AG04450 (cell line): Measurements from ENCODE around the gene PEX14. TPM values are rescaled to one million over a fixed set of nuclear protein-coding genes. Genes with fewer than 3 reads are reported as not detected.

Source experiments
- CTCF ChIA-PET: fragments of 300-600, 350-600 bp; formaldehyde crosslinking; extraction: SDS; loops from one replicate; lab custom pipeline; 2022; ENCODE audit warnings: antibody characterized with exemption, inconsistent platforms; lab: Charles Lee
- POLR2A ChIA-PET: fragments of 350-600 bp; formaldehyde crosslinking; extraction: SDS; loops from one replicate; lab custom pipeline; 2021; ENCODE audit warnings: antibody characterized with exemption, inconsistent platforms; lab: Yijun Ruan, JAX
- DNase-seq: peaks from one replicate; pipeline ENCODE4 v3.0.0-alpha.2; 2011; ENCODE audit warnings: low read depth, low spot score
- H3K27ac ChIP-seq: one replicate; pipeline ENCODE4 v1.5.1; 2012; ENCODE audit warnings: low read depth, low read length, control low read depth
- H3K27me3 ChIP-seq: one replicate; pipeline ENCODE4 v1.6.0; 2012; ENCODE audit warnings: low read length; ENCODE audit not compliant: control insufficient read depth, insufficient read depth
- H3K4me3 ChIP-seq: 2 replicates; pipeline ENCODE4 v1.5.1; 2011; ENCODE audit warnings: mild to moderate bottlenecking, low read depth, low read length, control low read depth
- H3K9me3 ChIP-seq: 2 replicates; pipeline ENCODE4 v1.5.1; 2012; ENCODE audit warnings: low read length; ENCODE audit not compliant: control insufficient read depth, insufficient read depth
- polyA plus RNA-seq: library from polyadenylated mRNA; depleted of rRNA; stranded (reverse); fragments of >200 nt; gene quantifications from 2 replicates; pipeline ENCODE4 v1.2.3, GENCODE V29; 2011
- TF ChIP-seq, protein P1 (sequence below): IDR thresholded peaks from 2 replicates; pipeline ENCODE4 v1.5.1; 2011; ENCODE audit warnings: low read depth, low read length, control low read depth, inconsistent platforms

PEX14 gene
- polyA plus RNA-seq, 1 experiment, result 6.6 TPM

DNA sequence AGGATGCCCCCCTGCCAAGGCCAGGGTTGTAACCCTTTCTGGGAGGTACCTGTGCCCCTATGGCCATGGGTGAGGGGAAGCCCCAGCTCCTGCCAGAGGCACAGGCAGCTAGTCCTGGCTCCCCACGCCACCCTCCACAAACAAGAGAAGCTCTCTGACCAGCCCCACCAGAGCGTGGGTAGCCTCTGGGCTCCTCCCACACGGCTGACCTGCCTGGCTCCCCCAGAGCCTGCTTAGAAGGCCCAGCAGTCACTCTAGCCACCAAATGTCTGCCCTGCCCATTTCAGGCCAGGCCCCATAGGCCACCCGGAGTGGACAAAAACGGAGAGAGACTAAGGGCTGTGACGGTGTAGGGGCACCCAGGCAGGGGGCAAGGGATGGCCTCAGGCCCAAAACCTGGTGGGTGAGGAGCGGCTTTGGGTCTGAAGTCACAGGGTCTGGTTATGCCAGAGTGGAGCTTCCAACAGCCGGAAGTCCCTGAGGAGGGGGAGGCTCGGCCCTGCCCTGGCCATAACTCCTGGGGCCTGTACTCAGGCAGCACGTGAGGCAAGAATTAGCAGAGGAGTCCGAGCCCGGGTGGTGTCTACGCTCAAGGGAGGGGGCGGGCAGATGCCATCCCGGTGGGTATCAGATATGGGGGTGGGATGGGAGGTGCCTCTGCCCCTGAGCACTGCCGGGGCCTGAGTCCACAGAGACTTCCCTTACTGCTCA, 166.2 kb downstream of the PEX14 start:
- Histone ChIP-seq H3K27ac (no peak overlapping the region), H3K9me3 (peaks cover 11% of the 10 kb centered on the region; the same call in 1 of the 2 replicates), H3K4me3 (no peak overlapping the region), H3K27me3 (peaks cover 8% of the 10 kb centered on the region)
- TF ChIP-seq, protein P1, sequence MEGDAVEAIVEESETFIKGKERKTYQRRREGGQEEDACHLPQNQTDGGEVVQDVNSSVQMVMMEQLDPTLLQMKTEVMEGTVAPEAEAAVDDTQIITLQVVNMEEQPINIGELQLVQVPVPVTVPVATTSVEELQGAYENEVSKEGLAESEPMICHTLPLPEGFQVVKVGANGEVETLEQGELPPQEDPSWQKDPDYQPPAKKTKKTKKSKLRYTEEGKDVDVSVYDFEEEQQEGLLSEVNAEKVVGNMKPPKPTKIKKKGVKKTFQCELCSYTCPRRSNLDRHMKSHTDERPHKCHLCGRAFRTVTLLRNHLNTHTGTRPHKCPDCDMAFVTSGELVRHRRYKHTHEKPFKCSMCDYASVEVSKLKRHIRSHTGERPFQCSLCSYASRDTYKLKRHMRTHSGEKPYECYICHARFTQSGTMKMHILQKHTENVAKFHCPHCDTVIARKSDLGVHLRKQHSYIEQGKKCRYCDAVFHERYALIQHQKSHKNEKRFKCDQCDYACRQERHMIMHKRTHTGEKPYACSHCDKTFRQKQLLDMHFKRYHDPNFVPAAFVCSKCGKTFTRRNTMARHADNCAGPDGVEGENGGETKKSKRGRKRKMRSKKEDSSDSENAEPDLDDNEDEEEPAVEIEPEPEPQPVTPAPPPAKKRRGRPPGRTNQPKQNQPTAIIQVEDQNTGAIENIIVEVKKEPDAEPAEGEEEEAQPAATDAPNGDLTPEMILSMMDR, result no peak
- CTCF ChIA-PET, result no interaction called here
- POLR2A ChIA-PET, result no interaction called here
- DNase-seq, result no peak

- ChIA-PET CTCF (no interaction called here), POLR2A (no interaction called here)
- DNase-seq, result no peak
- Histone ChIP-seq H3K27me3 (peaks cover 8% of the 10 kb centered on the region), H3K9me3 (peaks cover 11% of the 10 kb centered on the region; the same call in 1 of the 2 replicates), H3K27ac (no peak overlapping the region), H3K4me3 (no peak overlapping the region)
- TF ChIP-seq, protein P1, result no peak
Observed at GRCh38 chr1:10641976-10642375, 167.2 kb downstream of the PEX14 start.

GRCh38 chr1:10642403-10643080, 167.8 kb downstream of the PEX14 start:
- no peak overlapping the region for H3K4me3 ChIP-seq
- ChIA-PET POLR2A (no interaction called here), CTCF (no interaction called here)
- peaks cover 8% of the 10 kb centered on the region for H3K27me3 ChIP-seq
- H3K27ac ChIP-seq, result no peak overlapping the region
- DNase-seq, result no peak
- TF ChIP-seq, protein P1, result no peak
- H3K9me3 ChIP-seq, result peaks cover 11% of the 10 kb centered on the region; the same call in 1 of the 2 replicates

GRCh38 chr1:10643607-10644306, 169.0 kb downstream of the PEX14 start:
- no peak overlapping the region for H3K27ac ChIP-seq
- no peak for DNase-seq
- POLR2A ChIA-PET, result interaction anchor here (0.5 kb wide), 1 partner anchor 24 kb away, joined by 5 read pairs; no protein-coding TSS in a partner anchor

More at GRCh38 chr1:10643607-10644306, 169.0 kb downstream of the PEX14 start:
- CTCF ChIA-PET, result no interaction called here
- H3K27me3 ChIP-seq, result peaks cover 4% of the 10 kb centered on the region
- TF ChIP-seq, protein P1, result no peak
- H3K4me3 ChIP-seq, result no peak overlapping the region
- H3K9me3 ChIP-seq, result peaks cover 12% of the 10 kb centered on the region; the same call in 1 of the 2 replicates
